Measurements from ENCODE around the gene HERC2. TPM values are rescaled to one million over a fixed set of nuclear protein-coding genes. Genes with fewer than 3 reads are reported as not detected.

The HERC2 gene
- total RNA-seq, 1 experiment from 2014 or later = 69.2 TPM

DNA sequence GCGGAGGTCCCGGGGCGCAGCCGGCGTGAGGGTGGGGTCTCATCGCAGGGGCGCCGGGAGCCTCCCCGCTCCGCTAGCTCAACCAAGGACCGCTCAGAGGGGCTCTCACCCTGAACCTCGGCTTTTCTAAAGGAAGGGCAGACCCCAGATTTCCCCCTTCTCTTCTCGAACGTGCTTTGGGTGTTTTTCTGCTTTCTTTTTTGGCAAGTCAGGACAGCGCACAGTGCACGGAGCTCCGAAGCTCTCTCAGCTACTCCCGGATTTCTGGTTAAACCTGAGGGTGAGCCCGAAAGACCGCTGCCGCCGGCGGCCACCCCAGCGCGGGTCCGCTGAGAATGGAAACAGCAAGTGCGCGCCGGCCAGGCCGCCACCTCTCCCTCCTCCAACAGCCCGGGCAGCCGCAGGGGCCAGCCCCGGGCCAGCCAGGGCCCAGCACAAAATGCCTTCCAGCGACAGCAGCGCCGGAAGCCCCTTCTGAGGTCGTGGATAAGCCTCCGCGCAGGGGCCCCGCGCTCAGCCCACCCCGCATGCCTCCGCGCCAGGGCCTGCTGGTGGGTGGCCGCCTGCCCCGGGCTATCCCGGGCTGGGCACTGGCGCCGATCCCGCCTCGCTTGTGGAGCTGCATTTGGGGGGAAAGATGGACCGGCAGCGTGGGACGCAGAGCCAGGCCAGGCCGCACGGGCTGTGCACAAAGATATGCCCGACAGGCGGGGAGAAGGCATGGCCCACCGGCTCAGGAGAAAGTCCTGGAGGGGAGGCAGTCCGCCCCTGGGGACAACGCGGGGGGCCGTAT, 214.7 kb downstream of the HERC2 start:
- Histone ChIP-seq H3K23ac (ENCODE audit: insufficient read length, low read depth, low read length) (no peak overlapping the region), H3K23me2 (ENCODE audit: insufficient read length, low read depth, low read length, poor library complexity, severe bottlenecking) (peaks cover 8% of the 10 kb centered on the region), H2BK20ac (ENCODE audit: low read depth, low read length, poor library complexity, severe bottlenecking) (no peak overlapping the region), H4K8ac (replicated peaks; ENCODE audit: insufficient read length, low read depth, low read length) (no peak overlapping the region), H3K56ac (ENCODE audit: insufficient read length, low read depth, low read length) (no peak overlapping the region), H2BK5ac (ENCODE audit: insufficient read length, low read length) (no peak overlapping the region), H2AK5ac (ENCODE audit: insufficient read length, low read length) (no peak overlapping the region), H2BK15ac (ENCODE audit: low read depth, low read length) (no peak overlapping the region), H3K27ac (ENCODE audit: insufficient read length, low read depth, low read length) (no peak overlapping the region), H3K4me2 (ENCODE audit: insufficient read depth, insufficient read length, low read length) (peak overlapping the region; percentile 77), H2AFZ (ENCODE audit: low read length) (no peak overlapping the region), H3K9me3 (ENCODE audit: control insufficient read depth, low read depth, low read length) (no peaks in the 10 kb centered on the region), H4K5ac (ENCODE audit: insufficient read length, low read depth, low read length) (no peak overlapping the region), H3T11ph (ENCODE audit: low read length) (no peak overlapping the region), H3K18ac (ENCODE audit: insufficient read length, low read depth, low read length) (no peak overlapping the region), H4K91ac (ENCODE audit: insufficient read length, low read depth, low read length) (no peak overlapping the region), H4K20me1 (ENCODE audit: control insufficient read depth, insufficient read depth, insufficient read length) (no peaks in the 10 kb centered on the region), H3K9ac (ENCODE audit: extremely low read depth, insufficient read length, low read length) (no peak overlapping the region), H2BK12ac (ENCODE audit: insufficient read length, low read depth, low read length) (no peak overlapping the region), H3K27me3 (ENCODE audit: insufficient read depth, low read length) (peaks cover 21% of the 10 kb centered on the region; the same call in 1 of the 2 replicates), H3K79me1 (ENCODE audit: insufficient read depth, low read depth, low read length, poor library complexity, severe bottlenecking) (no peaks in the 10 kb centered on the region), H3K4me1 (ENCODE audit: insufficient read depth, low read length) (no peaks in the 10 kb centered on the region), H2BK120ac (ENCODE audit: low read depth, low read length, poor library complexity, severe bottlenecking) (no peak overlapping the region), H3K79me2 (ENCODE audit: insufficient read depth, low read length) (no peaks in the 10 kb centered on the region), H3K4ac (ENCODE audit: low read depth, low read length) (no peak overlapping the region), H3K14ac (ENCODE audit: insufficient read depth, low read length) (0 out of 2 replicates have a peak overlapping the region, but pooled peaks have one; percentile 24)
- DNase-seq = peak; percentile 43
- H3K4me1 Mint-ChIP-seq = peaks cover 8 to 21% of the 10 kb centered on the region in 2 experiments
- no peak overlapping the region for H3K27ac Mint-ChIP-seq
- peak overlapping the region; percentile 74 to 92 for H3K4me3 Mint-ChIP-seq
- TF ChIP-seq, protein P1, sequence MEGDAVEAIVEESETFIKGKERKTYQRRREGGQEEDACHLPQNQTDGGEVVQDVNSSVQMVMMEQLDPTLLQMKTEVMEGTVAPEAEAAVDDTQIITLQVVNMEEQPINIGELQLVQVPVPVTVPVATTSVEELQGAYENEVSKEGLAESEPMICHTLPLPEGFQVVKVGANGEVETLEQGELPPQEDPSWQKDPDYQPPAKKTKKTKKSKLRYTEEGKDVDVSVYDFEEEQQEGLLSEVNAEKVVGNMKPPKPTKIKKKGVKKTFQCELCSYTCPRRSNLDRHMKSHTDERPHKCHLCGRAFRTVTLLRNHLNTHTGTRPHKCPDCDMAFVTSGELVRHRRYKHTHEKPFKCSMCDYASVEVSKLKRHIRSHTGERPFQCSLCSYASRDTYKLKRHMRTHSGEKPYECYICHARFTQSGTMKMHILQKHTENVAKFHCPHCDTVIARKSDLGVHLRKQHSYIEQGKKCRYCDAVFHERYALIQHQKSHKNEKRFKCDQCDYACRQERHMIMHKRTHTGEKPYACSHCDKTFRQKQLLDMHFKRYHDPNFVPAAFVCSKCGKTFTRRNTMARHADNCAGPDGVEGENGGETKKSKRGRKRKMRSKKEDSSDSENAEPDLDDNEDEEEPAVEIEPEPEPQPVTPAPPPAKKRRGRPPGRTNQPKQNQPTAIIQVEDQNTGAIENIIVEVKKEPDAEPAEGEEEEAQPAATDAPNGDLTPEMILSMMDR (conservative IDR thresholded peaks at IDR 0.05) = no peak
- H3K9me3 Mint-ChIP-seq = peaks cover 0 to 5% of the 10 kb centered on the region in 2 experiments; a peak in 4 of 5 replicates
- H3K27me3 Mint-ChIP-seq (ENCODE audit: low read depth) = peaks cover 54% of the 10 kb centered on the region
- WGBS (ENCODE audit: extremely low coverage, insufficient read length, low lambda C conversion rate) = no CpG with 5 or more reads among the region's 63 CpGs
- peaks cover 11 to 16% (median 12%) of the 10 kb centered on the region in 3 experiments for H3K36me3 Mint-ChIP-seq (ENCODE audit: insufficient read depth in 1 of 3, low read depth in 3 of 3)

All from H9 (cell line).